Liver (tissue), 3 donors: ENCODE results near the gene DYSF.

ENCODE experiments used
- EGR1 ChIP-seq, 2 donors: IDR thresholded peaks; 2 replicates each; pipeline ENCODE4 v1.6.1; 2016 to 2018; ENCODE audit warnings: antibody characterized with exemption in 2 of 2, low read depth in 2 of 2
- HNF4G ChIP-seq: IDR thresholded peaks from 2 replicates; pipeline ENCODE4 v1.6.1; 2016; ENCODE audit warnings: antibody characterized with exemption
- RAD21 ChIP-seq, 2 donors: IDR thresholded peaks; 2 replicates each; pipeline ENCODE4 v1.6.1; 2016; ENCODE audit warnings: antibody characterized with exemption in 2 of 2, mild to moderate bottlenecking in 2 of 2
- REST ChIP-seq: IDR thresholded peaks from 2 replicates; pipeline ENCODE4 v1.6.1; 2016; ENCODE audit warnings: antibody characterized with exemption, mild to moderate bottlenecking
- RXRA ChIP-seq, 2 donors: IDR thresholded peaks; 2 replicates each; pipeline ENCODE4 v1.6.1; 2017 to 2018; ENCODE audit warnings: antibody characterized with exemption in 2 of 2, mild to moderate bottlenecking in 1 of 2
- SP1 ChIP-seq: IDR thresholded peaks from 2 replicates; pipeline ENCODE4 v1.6.1; 2018; ENCODE audit warnings: antibody characterized with exemption, mild to moderate bottlenecking
- TAF1 ChIP-seq: conservative IDR thresholded peaks from 2 replicates; pipeline ENCODE4 v1.6.1; 2016; ENCODE audit warnings: antibody characterized with exemption, mild to moderate bottlenecking
- TF ChIP-seq, protein P1 (sequence below): fragments of 150-350 bp; IDR thresholded peaks from 2 replicates; pipeline ENCODE4 v1.5.1; 2017; ENCODE audit warnings: improper control_type of control experiment, low read depth, low read length; ENCODE audit not compliant: missing input control
- TF ChIP-seq, protein P2 (sequence below): IDR thresholded peaks from 2 replicates; pipeline ENCODE4 v1.6.1; 2016; ENCODE audit warnings: antibody characterized with exemption
- TF ChIP-seq, protein P3 (sequence below): IDR thresholded peaks from 2 replicates; pipeline ENCODE4 v1.6.1; 2016; ENCODE audit warnings: antibody characterized with exemption
- donor health status: healthy.
- donor health status: healthy.

DNA sequence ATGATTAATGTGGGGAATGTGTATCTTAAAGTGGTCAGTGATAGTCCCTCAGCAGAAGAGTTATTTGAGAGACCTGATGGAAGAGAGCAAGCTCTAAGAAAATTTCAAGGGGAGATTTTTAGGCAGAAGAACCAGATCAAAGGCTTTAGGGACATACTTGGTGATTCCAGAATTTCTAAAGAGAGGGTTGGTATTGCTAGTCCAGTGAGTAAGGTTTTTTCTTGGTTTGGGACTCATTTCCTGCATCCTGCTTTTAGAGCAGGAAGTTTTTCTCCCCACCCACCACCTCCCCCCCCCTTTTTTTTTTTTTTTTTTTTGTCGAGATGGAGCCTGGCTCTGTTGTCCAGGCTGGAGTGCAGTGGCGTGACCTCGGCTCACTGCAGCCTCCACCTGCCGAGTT, 42.7 kb upstream of the DYSF start:
- TF ChIP-seq REST (no peak), EGR1 (IDR thresholded peaks at IDR 0.05; ENCODE audit: low read depth in 2 of 2) (no peak), TAF1 (no peak), RAD21 (IDR thresholded peaks at IDR 0.05) (no peak), RXRA (IDR thresholded peaks at IDR 0.05) (no peak), HNF4G (no peak), SP1 (no peak)
- TF ChIP-seq, protein P1, sequence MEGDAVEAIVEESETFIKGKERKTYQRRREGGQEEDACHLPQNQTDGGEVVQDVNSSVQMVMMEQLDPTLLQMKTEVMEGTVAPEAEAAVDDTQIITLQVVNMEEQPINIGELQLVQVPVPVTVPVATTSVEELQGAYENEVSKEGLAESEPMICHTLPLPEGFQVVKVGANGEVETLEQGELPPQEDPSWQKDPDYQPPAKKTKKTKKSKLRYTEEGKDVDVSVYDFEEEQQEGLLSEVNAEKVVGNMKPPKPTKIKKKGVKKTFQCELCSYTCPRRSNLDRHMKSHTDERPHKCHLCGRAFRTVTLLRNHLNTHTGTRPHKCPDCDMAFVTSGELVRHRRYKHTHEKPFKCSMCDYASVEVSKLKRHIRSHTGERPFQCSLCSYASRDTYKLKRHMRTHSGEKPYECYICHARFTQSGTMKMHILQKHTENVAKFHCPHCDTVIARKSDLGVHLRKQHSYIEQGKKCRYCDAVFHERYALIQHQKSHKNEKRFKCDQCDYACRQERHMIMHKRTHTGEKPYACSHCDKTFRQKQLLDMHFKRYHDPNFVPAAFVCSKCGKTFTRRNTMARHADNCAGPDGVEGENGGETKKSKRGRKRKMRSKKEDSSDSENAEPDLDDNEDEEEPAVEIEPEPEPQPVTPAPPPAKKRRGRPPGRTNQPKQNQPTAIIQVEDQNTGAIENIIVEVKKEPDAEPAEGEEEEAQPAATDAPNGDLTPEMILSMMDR: no peak
- TF ChIP-seq, protein P2, sequence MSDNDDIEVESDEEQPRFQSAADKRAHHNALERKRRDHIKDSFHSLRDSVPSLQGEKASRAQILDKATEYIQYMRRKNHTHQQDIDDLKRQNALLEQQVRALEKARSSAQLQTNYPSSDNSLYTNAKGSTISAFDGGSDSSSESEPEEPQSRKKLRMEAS: no peak
- TF ChIP-seq, protein P3, sequence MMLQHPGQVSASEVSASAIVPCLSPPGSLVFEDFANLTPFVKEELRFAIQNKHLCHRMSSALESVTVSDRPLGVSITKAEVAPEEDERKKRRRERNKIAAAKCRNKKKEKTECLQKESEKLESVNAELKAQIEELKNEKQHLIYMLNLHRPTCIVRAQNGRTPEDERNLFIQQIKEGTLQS: no peak
